HL-60 (cell line): ENCODE data around the gene ENTPD6.

Experiments used
- DNase-seq, 2 experiments: peaks; one replicate each; pipeline ENCODE4 v3.0.0-alpha.2; 2010 to 2020; ENCODE audit warnings: low read depth in 1 of 2, low spot score in 1 of 2
- H3K27ac ChIP-seq: fragments of 250-450 bp; sonication (Bioruptor Pico); replicated peaks from 2 replicates; pipeline ENCODE4 v1.5.1; 2020; ENCODE audit warnings: mild to moderate bottlenecking, moderate library complexity
- H3K27me3 ChIP-seq: fragments of 250-450 bp; sonication (Bioruptor Pico); 2 replicates; pipeline ENCODE4 v1.5.1; 2021; ENCODE audit warnings: mild to moderate bottlenecking, moderate library complexity; ENCODE audit not compliant: insufficient read depth, poor library complexity, severe bottlenecking
- H3K4me3 ChIP-seq: replicated peaks from 2 replicates; pipeline ENCODE4 v1.5.1; 2011; ENCODE audit warnings: mild to moderate bottlenecking, control low read depth, low read length; ENCODE audit not compliant: insufficient read depth
- GABPA ChIP-seq: IDR thresholded peaks from 2 replicates; pipeline ENCODE4 v1.6.1; 2012; ENCODE audit warnings: low read depth
- POLR2AphosphoS5 ChIP-seq: IDR thresholded peaks from 2 replicates; pipeline ENCODE4 v1.6.1; 2012; ENCODE audit warnings: low read depth
- SPI1 ChIP-seq: IDR thresholded peaks from 2 replicates; pipeline ENCODE4 v1.6.1; 2012; ENCODE audit warnings: low read depth, mild to moderate bottlenecking, borderline replicate concordance
- TF ChIP-seq, protein P1 (sequence below): IDR thresholded peaks from one replicate; pipeline ENCODE4 v1.5.1; 2011; ENCODE audit warnings: low read length, control low read depth, inconsistent platforms; ENCODE audit not compliant: insufficient read depth
- TF ChIP-seq, protein P2 (sequence below): IDR thresholded peaks from 2 replicates; pipeline ENCODE4 v1.6.1; 2012; ENCODE audit warnings: low read depth; ENCODE audit not compliant: insufficient replicate concordance

ENTPD6 gene

DNA sequence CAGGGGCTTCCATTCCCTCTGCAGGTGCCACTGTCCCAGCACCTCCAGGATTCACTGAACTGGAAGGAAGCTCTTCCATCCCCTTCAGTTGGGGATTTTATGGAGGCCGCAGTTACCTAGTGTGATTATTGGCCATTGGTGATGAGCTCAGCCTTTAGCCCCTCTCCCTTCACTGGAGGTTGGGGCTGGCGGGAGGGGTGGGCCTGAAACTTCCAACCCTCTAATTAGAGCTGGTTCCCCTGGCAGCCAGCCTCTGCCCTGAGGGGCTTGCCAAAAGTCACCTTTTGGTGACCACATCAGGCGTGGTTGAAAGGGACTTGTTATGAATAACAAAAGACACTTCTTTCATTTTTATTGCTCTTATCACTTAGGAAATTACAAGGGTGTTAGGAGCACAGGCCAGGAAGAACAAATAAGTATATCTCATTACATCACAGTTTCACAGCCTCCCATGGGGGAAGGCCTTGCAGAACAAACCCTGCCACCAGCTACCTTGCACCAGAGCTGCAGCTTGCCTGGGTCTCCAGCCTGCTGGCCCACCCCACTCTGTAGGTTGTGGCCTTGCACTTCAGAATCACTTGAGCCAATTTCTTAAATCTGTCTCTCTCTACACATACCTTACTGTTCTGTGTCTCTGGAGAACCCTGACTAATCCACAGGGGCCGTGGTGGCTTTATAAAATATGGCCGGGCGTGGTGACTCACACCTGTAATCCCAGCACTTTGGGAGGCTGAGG, 57.3 kb downstream of the ENTPD6 start:
- Histone ChIP-seq H3K27ac (no peak overlapping the region), H3K27me3 (no peaks in the 10 kb centered on the region), H3K4me3 (no peak overlapping the region)
- DNase-seq: no peak
- TF ChIP-seq POLR2AphosphoS5: no peak
- TF ChIP-seq SPI1: no peak
- TF ChIP-seq GABPA: no peak
- TF ChIP-seq, protein P1, sequence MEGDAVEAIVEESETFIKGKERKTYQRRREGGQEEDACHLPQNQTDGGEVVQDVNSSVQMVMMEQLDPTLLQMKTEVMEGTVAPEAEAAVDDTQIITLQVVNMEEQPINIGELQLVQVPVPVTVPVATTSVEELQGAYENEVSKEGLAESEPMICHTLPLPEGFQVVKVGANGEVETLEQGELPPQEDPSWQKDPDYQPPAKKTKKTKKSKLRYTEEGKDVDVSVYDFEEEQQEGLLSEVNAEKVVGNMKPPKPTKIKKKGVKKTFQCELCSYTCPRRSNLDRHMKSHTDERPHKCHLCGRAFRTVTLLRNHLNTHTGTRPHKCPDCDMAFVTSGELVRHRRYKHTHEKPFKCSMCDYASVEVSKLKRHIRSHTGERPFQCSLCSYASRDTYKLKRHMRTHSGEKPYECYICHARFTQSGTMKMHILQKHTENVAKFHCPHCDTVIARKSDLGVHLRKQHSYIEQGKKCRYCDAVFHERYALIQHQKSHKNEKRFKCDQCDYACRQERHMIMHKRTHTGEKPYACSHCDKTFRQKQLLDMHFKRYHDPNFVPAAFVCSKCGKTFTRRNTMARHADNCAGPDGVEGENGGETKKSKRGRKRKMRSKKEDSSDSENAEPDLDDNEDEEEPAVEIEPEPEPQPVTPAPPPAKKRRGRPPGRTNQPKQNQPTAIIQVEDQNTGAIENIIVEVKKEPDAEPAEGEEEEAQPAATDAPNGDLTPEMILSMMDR: no peak
- TF ChIP-seq, protein P2, sequence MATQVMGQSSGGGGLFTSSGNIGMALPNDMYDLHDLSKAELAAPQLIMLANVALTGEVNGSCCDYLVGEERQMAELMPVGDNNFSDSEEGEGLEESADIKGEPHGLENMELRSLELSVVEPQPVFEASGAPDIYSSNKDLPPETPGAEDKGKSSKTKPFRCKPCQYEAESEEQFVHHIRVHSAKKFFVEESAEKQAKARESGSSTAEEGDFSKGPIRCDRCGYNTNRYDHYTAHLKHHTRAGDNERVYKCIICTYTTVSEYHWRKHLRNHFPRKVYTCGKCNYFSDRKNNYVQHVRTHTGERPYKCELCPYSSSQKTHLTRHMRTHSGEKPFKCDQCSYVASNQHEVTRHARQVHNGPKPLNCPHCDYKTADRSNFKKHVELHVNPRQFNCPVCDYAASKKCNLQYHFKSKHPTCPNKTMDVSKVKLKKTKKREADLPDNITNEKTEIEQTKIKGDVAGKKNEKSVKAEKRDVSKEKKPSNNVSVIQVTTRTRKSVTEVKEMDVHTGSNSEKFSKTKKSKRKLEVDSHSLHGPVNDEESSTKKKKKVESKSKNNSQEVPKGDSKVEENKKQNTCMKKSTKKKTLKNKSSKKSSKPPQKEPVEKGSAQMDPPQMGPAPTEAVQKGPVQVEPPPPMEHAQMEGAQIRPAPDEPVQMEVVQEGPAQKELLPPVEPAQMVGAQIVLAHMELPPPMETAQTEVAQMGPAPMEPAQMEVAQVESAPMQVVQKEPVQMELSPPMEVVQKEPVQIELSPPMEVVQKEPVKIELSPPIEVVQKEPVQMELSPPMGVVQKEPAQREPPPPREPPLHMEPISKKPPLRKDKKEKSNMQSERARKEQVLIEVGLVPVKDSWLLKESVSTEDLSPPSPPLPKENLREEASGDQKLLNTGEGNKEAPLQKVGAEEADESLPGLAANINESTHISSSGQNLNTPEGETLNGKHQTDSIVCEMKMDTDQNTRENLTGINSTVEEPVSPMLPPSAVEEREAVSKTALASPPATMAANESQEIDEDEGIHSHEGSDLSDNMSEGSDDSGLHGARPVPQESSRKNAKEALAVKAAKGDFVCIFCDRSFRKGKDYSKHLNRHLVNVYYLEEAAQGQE: no peak

DNA sequence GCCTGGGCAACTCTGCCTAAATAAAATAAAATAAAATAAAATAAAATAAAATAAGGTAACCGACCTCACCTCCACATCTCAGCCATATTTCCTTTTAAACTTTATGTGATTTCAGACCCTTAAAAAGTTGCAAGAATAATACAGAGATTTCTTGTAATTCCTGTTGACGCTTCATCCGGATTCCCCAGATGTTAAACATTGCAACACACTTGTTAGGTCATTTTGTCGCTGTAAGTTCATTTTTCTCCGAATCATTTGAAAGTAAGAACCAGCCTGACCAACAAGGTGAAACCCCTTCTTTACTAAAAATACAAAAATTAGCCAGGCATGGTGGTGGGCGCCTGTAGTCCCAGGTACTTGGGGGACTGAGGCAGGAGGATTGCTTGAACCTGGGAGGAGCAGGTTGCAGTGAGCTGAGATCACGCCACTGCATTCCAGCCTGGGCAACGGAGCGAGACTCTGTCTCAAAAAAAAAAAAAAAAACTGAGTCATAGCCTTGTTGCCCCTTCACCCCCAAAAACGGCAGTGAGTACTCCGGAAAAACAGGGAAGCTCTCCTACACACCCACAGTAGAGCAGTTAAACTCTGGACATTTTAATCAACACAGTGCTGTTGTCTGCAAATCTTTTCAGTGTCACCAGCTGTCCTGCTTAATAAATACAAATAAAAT, 58.2 kb downstream of the ENTPD6 start:
- DNase-seq: no peak
- Histone ChIP-seq H3K4me3 (no peak overlapping the region), H3K27me3 (no peaks in the 10 kb centered on the region), H3K27ac (no peak overlapping the region)
- TF ChIP-seq, protein P2: no peak
- TF ChIP-seq, protein P1: no peak
- TF ChIP-seq SPI1: no peak
- no peak for TF ChIP-seq POLR2AphosphoS5
- no peak for TF ChIP-seq GABPA

DNA sequence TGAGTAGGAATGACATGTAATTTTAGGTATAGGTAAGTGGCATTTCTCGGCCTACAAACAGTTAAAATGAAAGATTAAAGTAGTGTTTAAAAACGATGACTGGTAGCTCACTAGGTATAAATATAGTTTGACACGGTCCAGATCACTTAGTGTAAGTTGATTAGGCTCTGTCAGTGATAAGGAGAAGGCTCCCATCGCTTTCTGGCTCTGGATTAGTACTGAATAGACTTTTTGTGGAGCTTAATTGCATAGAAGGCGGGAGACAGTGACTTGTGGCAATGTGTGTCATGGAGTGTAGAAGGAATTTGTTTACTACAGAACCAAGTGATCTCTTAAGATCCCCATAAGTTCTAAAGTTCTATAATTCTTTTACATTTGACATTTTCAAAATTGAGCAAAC, 59.1 kb downstream of the ENTPD6 start:
- Histone ChIP-seq H3K27me3 (no peaks in the 10 kb centered on the region), H3K27ac (no peak overlapping the region), H3K4me3 (no peak overlapping the region)
- no peak for DNase-seq
- TF ChIP-seq, protein P2: no peak
- TF ChIP-seq SPI1 (no peak), GABPA (no peak), POLR2AphosphoS5 (no peak)
- TF ChIP-seq, protein P1: no peak
